Neuron (in vitro differentiated cells): Measurements from ENCODE around the gene RREB1.

Source experiments
- H2AFZ ChIP-seq: one replicate; pipeline ENCODE4 v1.6.1; 2013; ENCODE audit warnings: low read depth, mild to moderate bottlenecking, inconsistent platforms, low read length, moderate library complexity
- H3K27me3 ChIP-seq: one replicate; pipeline ENCODE4 v1.6.1; 2013; ENCODE audit warnings: low read length; ENCODE audit not compliant: insufficient read depth
- H3K36me3 ChIP-seq: one replicate; pipeline ENCODE4 v1.6.1; 2013; ENCODE audit warnings: low read length; ENCODE audit not compliant: insufficient read depth
- H3K4me1 ChIP-seq: one replicate; pipeline ENCODE4 v1.6.1; 2013; ENCODE audit warnings: low read length; ENCODE audit not compliant: insufficient read depth
- H3K4me3 ChIP-seq: 2 replicates; pipeline ENCODE4 v1.5.1; 2013; ENCODE audit warnings: mild to moderate bottlenecking, low read length, moderate library complexity
- H3K9me3 ChIP-seq: one replicate; pipeline ENCODE4 v1.6.1; 2013; ENCODE audit warnings: low read length

RREB1 gene

GRCh38 chr6:7171733-7172132 lies 64.0 kb downstream of the RREB1 start:
- Histone ChIP-seq H2AFZ (no peak overlapping the region), H3K4me1 (peaks cover 6% of the 10 kb centered on the region), H3K9me3 (no peaks in the 10 kb centered on the region), H3K4me3 (no peak overlapping the region), H3K36me3 (peaks cover 1% of the 10 kb centered on the region), H3K27me3 (no peaks in the 10 kb centered on the region)

- H3K4me3 ChIP-seq = no peak overlapping the region
- no peaks in the 10 kb centered on the region for H3K9me3 ChIP-seq
- no peak overlapping the region for H2AFZ ChIP-seq
- no peaks in the 10 kb centered on the region for H3K27me3 ChIP-seq
- peaks cover 2% of the 10 kb centered on the region for H3K36me3 ChIP-seq
- H3K4me1 ChIP-seq = peaks cover 6% of the 10 kb centered on the region
These were observed 64.9 kb downstream of the RREB1 start for GRCh38 chr6:7172649-7173048.

- Histone ChIP-seq H3K36me3 (peaks cover 8% of the 10 kb centered on the region), H3K4me1 (peaks cover 6% of the 10 kb centered on the region), H3K27me3 (no peaks in the 10 kb centered on the region), H3K4me3 (no peak overlapping the region), H3K9me3 (no peaks in the 10 kb centered on the region), H2AFZ (no peak overlapping the region)
These were observed 66.2 kb downstream of the RREB1 start for GRCh38 chr6:7173843-7174503.

- H3K36me3 ChIP-seq = peaks cover 20% of the 10 kb centered on the region
- no peak overlapping the region for H3K4me3 ChIP-seq
- H2AFZ ChIP-seq = no peak overlapping the region
- no peaks in the 10 kb centered on the region for H3K27me3 ChIP-seq
- H3K4me1 ChIP-seq = peaks cover 6% of the 10 kb centered on the region
- H3K9me3 ChIP-seq = no peaks in the 10 kb centered on the region
These were observed 67.7 kb downstream of the RREB1 start for GRCh38 chr6:7175462-7175861.

- Histone ChIP-seq H3K4me1 (peaks cover 6% of the 10 kb centered on the region), H3K9me3 (no peaks in the 10 kb centered on the region), H3K27me3 (no peaks in the 10 kb centered on the region), H2AFZ (no peak overlapping the region), H3K4me3 (no peak overlapping the region), H3K36me3 (peaks cover 25% of the 10 kb centered on the region)
These were observed 68.4 kb downstream of the RREB1 start for GRCh38 chr6:7176208-7176607.

- Histone ChIP-seq H2AFZ (no peak overlapping the region), H3K27me3 (no peaks in the 10 kb centered on the region), H3K4me3 (no peak overlapping the region), H3K9me3 (no peaks in the 10 kb centered on the region), H3K4me1 (peaks cover 6% of the 10 kb centered on the region), H3K36me3 (peaks cover 42% of the 10 kb centered on the region)
These were observed 70.5 kb downstream of the RREB1 start for GRCh38 chr6:7178280-7178679.

GRCh38 chr6:7180751-7181150 lies 73.0 kb downstream of the RREB1 start:
- Histone ChIP-seq H3K9me3 (no peaks in the 10 kb centered on the region), H3K36me3 (peaks cover 47% of the 10 kb centered on the region), H3K27me3 (no peaks in the 10 kb centered on the region), H2AFZ (no peak overlapping the region), H3K4me3 (no peak overlapping the region), H3K4me1 (no peaks in the 10 kb centered on the region)

GRCh38 chr6:7183707-7184106 lies 75.9 kb downstream of the RREB1 start:
- H3K4me3 ChIP-seq = no peak overlapping the region
- H3K4me1 ChIP-seq = no peaks in the 10 kb centered on the region
- H3K9me3 ChIP-seq = no peaks in the 10 kb centered on the region
- H2AFZ ChIP-seq = no peak overlapping the region
- H3K27me3 ChIP-seq = no peaks in the 10 kb centered on the region
- peaks cover 50% of the 10 kb centered on the region for H3K36me3 ChIP-seq

- Histone ChIP-seq H3K9me3 (no peaks in the 10 kb centered on the region), H3K4me3 (no peak overlapping the region), H3K36me3 (peaks cover 50% of the 10 kb centered on the region), H3K4me1 (no peaks in the 10 kb centered on the region), H2AFZ (no peak overlapping the region), H3K27me3 (no peaks in the 10 kb centered on the region)
These were observed 76.7 kb downstream of the RREB1 start for GRCh38 chr6:7184502-7184901.

GRCh38 chr6:7185561-7185960 lies 77.8 kb downstream of the RREB1 start:
- no peaks in the 10 kb centered on the region for H3K4me1 ChIP-seq
- no peak overlapping the region for H2AFZ ChIP-seq
- H3K27me3 ChIP-seq = no peaks in the 10 kb centered on the region
- no peak overlapping the region for H3K4me3 ChIP-seq
- H3K9me3 ChIP-seq = no peaks in the 10 kb centered on the region
- H3K36me3 ChIP-seq = peaks cover 51% of the 10 kb centered on the region

- Histone ChIP-seq H3K9me3 (no peaks in the 10 kb centered on the region), H3K4me1 (no peaks in the 10 kb centered on the region), H2AFZ (no peak overlapping the region), H3K4me3 (no peak overlapping the region), H3K27me3 (no peaks in the 10 kb centered on the region), H3K36me3 (peaks cover 36% of the 10 kb centered on the region)
These were observed 80.7 kb downstream of the RREB1 start for GRCh38 chr6:7188492-7188891.

- Histone ChIP-seq H2AFZ (no peak overlapping the region), H3K36me3 (peaks cover 39% of the 10 kb centered on the region), H3K9me3 (no peaks in the 10 kb centered on the region), H3K4me1 (no peaks in the 10 kb centered on the region), H3K4me3 (no peak overlapping the region), H3K27me3 (no peaks in the 10 kb centered on the region)
These were observed 81.5 kb downstream of the RREB1 start for GRCh38 chr6:7189101-7189758.

GRCh38 chr6:7190791-7191190 lies 83.0 kb downstream of the RREB1 start:
- Histone ChIP-seq H3K27me3 (no peaks in the 10 kb centered on the region), H3K36me3 (peaks cover 36% of the 10 kb centered on the region), H3K4me3 (no peak overlapping the region), H3K4me1 (no peaks in the 10 kb centered on the region), H2AFZ (no peak overlapping the region), H3K9me3 (no peaks in the 10 kb centered on the region)

GRCh38 chr6:7193122-7193521 lies 85.4 kb downstream of the RREB1 start:
- Histone ChIP-seq H2AFZ (no peak overlapping the region), H3K36me3 (peaks cover 33% of the 10 kb centered on the region), H3K4me3 (no peak overlapping the region), H3K27me3 (no peaks in the 10 kb centered on the region), H3K9me3 (no peaks in the 10 kb centered on the region), H3K4me1 (no peaks in the 10 kb centered on the region)
